GM18951 (cell line): ENCODE measurements around the gene PGAM1.
"Not testable (repeated sequence)": the region's sequence is repeated elsewhere in the genome, so short reads cannot be mapped to it uniquely, and the experiment has no call there.

ENCODE experiments used
- POLR2A ChIP-seq: IDR thresholded peaks from 4 replicates; pipeline ENCODE4 v1.6.1; 2011; ENCODE audit warnings: mild to moderate bottlenecking; ENCODE audit not compliant: insufficient read length, insufficient read depth; ENCODE audit errors: extremely low read depth
- in situ Hi-C: fragments of 300-500 bp; cut with MboI; formaldehyde crosslinking; loops from one replicate; pipeline ENCODE4 v1.12.0; 2022; ENCODE audit warnings: low sequenced_read_pairs, mixed read lengths, inconsistent platforms; ENCODE audit not compliant: unreplicated experiment

The PGAM1 gene

DNA sequence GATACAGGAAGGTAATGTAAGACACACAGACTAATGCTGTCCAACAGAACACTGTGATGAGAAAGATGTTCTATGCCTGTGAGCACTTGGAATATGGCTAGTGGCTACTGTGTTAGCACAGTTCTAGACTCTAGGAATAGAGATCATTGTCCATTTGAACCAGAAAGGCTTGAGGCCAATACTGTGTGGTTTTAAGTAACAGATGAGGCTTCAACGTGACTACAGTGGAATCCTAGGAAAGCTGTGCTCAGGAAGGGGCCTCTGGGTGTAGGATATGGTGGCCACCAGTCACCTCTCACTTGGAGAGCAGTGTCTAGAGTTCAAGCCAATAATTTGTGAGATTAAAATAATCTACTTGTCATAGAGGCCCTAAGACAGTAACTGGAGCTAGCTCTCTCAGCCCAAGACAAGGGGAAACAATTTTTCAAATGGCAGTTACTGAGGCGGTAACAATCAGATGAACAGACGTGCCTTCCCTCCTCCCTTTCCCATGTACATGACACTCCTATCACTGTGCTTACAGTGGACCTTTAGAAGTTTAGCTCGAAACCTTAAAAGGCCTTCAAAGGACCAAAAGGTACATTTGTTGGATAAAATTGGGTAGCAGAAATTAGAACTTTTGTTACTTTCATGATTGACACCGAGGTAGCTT is 30.2 kb downstream of the PGAM1 start:
- TF ChIP-seq POLR2A: peak; percentile 18
- in situ Hi-C loops: no loop called here

DNA sequence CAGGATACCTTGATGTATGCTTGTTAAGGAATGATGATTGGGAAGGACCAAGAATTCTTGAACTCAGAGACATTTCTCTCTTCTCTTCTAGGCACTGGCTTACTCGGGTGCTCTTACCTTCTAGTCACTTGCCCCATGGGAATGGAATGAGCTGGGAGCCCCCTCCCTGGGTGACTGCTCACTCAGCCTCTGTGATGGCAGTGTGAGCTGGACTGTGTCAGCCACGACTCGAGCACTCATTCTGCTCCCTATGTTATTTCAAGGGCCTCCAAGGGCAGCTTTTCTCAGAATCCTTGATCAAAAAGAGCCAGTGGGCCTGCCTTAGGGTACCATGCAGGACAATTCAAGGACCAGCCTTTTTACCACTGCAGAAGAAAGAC is 30.7 kb downstream of the PGAM1 start:
- TF ChIP-seq POLR2A: no peak
- in situ Hi-C loops: no loop called here

GRCh38 chr10:97459111-97459510 is 33.1 kb downstream of the PGAM1 start:
- no peak for TF ChIP-seq POLR2A
- in situ Hi-C loops: no loop called here

- in situ Hi-C loops: no loop called here
- no peak for TF ChIP-seq POLR2A
Measured at GRCh38 chr10:97459933-97460332, 33.9 kb downstream of the PGAM1 start.

DNA sequence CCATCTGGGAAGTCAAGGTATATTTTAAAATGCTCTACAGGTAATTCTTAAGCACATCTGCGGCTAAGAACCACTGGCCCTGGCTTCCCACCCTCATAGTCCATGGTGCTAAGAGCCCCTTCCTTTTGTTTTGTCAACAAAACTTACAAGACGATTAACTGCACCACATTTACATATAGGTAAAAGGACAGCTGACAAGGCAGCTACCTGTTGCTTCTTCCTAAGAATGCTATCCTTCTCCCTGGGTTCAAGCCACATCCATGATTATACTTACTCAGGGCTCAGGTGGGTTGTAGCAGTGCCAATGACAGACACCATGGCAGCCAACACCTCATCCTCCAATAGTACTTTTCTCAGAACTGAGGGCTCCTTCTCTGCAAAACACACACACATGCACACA is 36.3 kb downstream of the PGAM1 start:
- in situ Hi-C loops: no loop called here
- no peak for TF ChIP-seq POLR2A

GRCh38 chr10:97463363-97464132 is 37.6 kb downstream of the PGAM1 start:
- no peak for TF ChIP-seq POLR2A
- in situ Hi-C loops: no loop called here

- in situ Hi-C loops: no loop called here
- TF ChIP-seq POLR2A: no peak
Measured at GRCh38 chr10:97464226-97464625, 38.2 kb downstream of the PGAM1 start.

DNA sequence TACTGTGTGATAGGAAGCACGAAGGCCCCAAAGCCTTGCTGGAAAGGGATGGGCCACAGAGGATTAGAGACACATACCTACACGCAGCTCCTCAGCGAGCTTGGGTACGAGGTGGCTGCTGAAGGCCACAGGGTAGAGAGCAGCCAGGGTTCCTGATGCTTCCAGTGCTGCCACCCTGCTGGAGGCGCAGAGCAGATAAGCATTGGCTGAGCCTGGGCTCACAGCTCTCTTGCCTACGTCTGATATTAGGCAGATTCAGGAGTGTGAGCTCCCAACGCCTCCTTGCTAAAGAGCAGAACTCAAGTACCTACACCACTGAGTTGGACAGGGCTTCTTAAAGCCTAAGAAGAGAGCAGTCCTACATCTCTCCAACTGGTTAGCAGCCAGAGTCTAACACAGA is 40.0 kb downstream of the PGAM1 start:
- in situ Hi-C loops: no loop called here
- no peak for TF ChIP-seq POLR2A

DNA sequence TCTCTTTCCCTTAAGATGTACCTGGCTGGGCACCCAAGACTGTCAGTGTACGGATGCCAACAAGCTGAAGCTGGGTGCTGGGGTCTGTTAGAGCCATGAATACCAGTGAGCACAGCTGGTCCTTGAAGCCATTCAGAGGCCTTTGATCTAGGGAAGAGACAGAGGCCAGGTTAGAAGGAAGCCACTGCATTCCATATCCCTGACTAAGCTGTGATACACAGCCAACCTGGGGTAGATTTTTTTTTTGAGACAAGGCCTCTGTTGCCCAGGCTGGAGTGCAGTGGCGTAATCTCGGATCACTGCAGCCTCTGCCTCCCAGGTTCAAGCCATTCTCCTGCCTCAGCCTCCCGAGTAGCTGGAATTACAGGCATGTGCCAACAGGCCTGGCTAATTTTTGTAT is 40.8 kb downstream of the PGAM1 start:
- TF ChIP-seq POLR2A: no peak
- in situ Hi-C loops: no loop called here

GRCh38 chr10:97468162-97468561 is 42.2 kb downstream of the PGAM1 start:
- no peak for TF ChIP-seq POLR2A
- in situ Hi-C loops: no loop called here

DNA sequence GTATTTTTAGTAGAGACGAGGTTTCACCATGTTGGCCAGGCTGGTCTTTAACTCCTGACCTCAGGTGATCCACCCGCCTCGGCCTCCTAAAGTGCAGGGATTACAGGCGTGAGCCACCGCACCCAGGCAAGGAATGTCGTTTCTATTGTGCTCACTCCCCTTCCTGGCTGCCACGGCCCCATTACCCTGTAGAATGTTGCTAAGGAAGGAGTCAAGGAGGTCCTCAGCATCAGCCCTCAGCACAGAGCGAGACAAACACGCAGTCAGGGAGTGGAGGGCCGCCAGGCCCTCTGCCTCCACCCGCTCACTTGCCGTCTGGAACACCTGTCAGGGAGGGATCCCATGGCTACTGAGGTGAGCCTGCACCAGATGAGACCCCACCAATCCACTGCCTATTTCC is 42.8 kb downstream of the PGAM1 start:
- in situ Hi-C loops: not testable (repeated sequence)

- no peak for TF ChIP-seq POLR2A
- in situ Hi-C loops: no loop called here
Measured at GRCh38 chr10:97474918-97475317, 48.9 kb downstream of the PGAM1 start.

DNA sequence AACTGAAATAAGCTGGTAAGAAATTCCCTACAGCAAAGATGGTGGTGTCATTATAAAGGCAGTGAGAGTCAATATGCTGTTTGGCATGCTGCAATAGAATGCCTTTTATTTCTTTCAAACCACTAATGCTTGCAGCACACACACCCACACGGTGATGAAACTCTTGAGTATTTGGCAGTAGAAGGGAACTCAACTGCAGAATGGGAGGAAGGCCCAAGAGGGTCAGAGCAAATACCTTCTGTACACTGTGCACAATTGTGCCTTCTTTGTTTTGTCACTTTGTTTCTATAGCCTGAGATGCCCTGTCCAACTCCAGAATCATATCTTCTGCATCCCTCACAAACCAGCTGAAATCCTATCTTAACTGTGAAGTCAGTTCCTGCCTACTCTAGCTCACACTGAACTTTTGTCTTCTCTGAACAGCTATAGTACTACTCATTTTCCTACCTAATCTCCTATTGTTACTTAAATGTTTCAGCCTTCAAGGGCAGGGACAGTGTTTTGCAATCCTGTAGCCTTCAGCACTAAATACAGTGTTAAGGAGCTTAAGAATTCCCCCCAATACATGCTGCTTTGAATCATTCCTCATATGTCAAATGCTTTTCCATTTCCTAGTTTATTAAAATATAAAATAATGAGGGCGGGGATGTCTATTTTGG is 50.1 kb downstream of the PGAM1 start:
- TF ChIP-seq POLR2A: no peak
- in situ Hi-C loops: no loop called here

DNA sequence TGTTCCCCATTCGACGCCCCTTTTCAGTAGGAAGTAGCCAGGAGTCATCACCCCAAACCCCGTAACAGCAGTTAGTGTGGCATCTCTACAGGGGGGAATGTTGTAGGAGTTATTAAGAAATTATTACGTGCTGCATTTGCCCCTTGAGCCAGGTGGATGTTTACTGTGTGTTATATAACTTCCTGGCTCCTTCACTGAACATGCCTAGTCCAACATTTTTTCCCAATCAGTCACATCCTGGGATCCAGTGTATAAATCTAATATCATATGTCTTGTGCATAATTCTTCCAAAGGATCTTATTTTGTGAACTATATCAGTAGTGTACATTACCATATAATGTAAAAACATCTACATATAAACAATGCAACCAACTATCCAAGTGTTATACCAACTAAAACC is 53.4 kb downstream of the PGAM1 start:
- in situ Hi-C loops: not testable (repeated sequence)
